Activated T-helper 1 cell treated with anti-CD3 and anti-CD28 coated beads, Interleukin-12 subunit alpha, Interleukin-12 subunit beta, Interleukin-2, Interleukin-4 antibody, amounts not matched to agents 30 ng/mL and 10 ng/mL and 1 ng/mL, durations not matched to agents 14 hours and 24 hours and 36 hours (primary cell): Measurements from ENCODE around the gene CUX1. TPM values are rescaled to one million over a fixed set of nuclear protein-coding genes. Genes with fewer than 3 reads are reported as not detected.

Source experiments
- DNase-seq: peaks from one replicate; pipeline ENCODE4 v3.0.0; 2021; ENCODE audit warnings: low spot score
- H3K27ac Mint-ChIP-seq: one replicate; pipeline ENCODE4 v1.8.0; 2021; ENCODE audit warnings: mild to moderate bottlenecking, mixed read lengths
- H3K27me3 Mint-ChIP-seq: one replicate; pipeline ENCODE4 v1.8.0; 2022; ENCODE audit warnings: mild to moderate bottlenecking, moderate library complexity, mixed read lengths; ENCODE audit not compliant: insufficient read depth
- H3K36me3 Mint-ChIP-seq: one replicate; pipeline ENCODE4 v1.8.0; 2021; ENCODE audit warnings: low read depth, mixed read lengths
- H3K4me1 Mint-ChIP-seq: one replicate; pipeline ENCODE4 v1.8.0; 2021; ENCODE audit warnings: low read depth, mixed read lengths
- H3K4me3 Mint-ChIP-seq: one replicate; pipeline ENCODE4 v1.8.0; 2021; ENCODE audit warnings: mild to moderate bottlenecking, moderate library complexity, mixed read lengths
- H3K9me3 Mint-ChIP-seq: one replicate; pipeline ENCODE4 v1.8.0; 2021; ENCODE audit warnings: mixed read lengths
- intact Hi-C: fragments of 100-400 bp; cut with micrococcal nuclease; formaldehyde crosslinking; loops from one replicate; pipeline ENCODE4 v1.15.1; 2024
- total RNA-seq: library from RNA; stranded (reverse); gene quantifications from 2 replicates; pipeline ENCODE4 v1.2.3, GENCODE V29; 2022

Gene CUX1
- total RNA-seq, 1 donor from 2014 or later = 26.9 TPM

DNA sequence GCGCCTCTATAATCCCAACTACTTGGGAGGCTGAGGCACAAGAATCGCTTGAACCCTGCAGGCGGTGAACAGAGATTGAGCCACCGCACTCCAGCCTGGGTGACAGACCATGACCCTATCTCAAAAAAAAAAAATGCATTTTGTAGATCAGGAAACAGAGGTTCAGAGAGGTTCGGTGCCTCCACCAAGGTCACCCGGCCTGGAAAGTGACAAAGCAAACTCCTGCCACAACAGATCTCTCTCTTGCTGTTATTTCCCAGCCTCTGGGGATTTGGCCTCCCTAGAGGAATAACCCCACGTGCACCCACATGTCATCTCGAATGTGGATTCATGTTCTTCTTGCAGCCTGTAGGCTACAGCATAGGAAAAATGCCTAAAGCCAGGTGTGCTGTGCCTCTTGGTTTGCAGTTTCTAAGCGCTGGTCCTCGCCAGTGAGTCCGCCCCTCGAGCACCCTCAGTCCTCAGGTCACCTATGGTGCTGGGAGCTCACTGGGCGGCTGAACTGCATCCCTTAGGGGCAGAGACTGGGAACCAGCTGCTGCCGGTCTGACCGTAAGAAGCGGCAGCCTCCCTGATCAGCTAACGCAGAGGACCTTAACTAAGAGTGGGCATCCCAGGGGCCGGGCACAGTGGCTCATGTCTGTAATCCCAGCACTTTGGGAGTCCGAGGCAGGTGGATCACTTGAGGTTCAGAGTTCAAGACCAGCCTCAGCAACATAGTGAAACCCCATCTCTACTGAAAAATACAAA lies 417.6 kb downstream of the CUX1 start:
- Mint-ChIP-seq H3K4me3 (no peak overlapping the region), H3K27ac (no peak overlapping the region), H3K4me1 (no peaks in the 10 kb centered on the region), H3K9me3 (no peaks in the 10 kb centered on the region), H3K27me3 (no peaks in the 10 kb centered on the region), H3K36me3 (no peaks in the 10 kb centered on the region)
- no peak for DNase-seq
- intact Hi-C loops = no loop called here

- Mint-ChIP-seq H3K4me3 (no peak overlapping the region), H3K9me3 (no peaks in the 10 kb centered on the region), H3K27me3 (no peaks in the 10 kb centered on the region), H3K27ac (no peak overlapping the region), H3K4me1 (no peaks in the 10 kb centered on the region), H3K36me3 (no peaks in the 10 kb centered on the region)
- intact Hi-C loops = loop anchor here (1.0 to 2.0 kb wide), 5 partner anchors 421 to 694 kb away; no protein-coding TSS in a partner anchor
- no peak for DNase-seq
Observed at GRCh38 chr7:102236102-102236501, 418.7 kb downstream of the CUX1 start.

- no peaks in the 10 kb centered on the region for H3K36me3 Mint-ChIP-seq
- DNase-seq = peak; percentile 22
- H3K4me3 Mint-ChIP-seq = no peak overlapping the region
- H3K27ac Mint-ChIP-seq = no peak overlapping the region
- intact Hi-C loops = loop anchor here (1.0 to 2.0 kb wide), 5 partner anchors 422 to 694 kb away; no protein-coding TSS in a partner anchor
- H3K27me3 Mint-ChIP-seq = no peaks in the 10 kb centered on the region
- H3K4me1 Mint-ChIP-seq = no peaks in the 10 kb centered on the region
- no peaks in the 10 kb centered on the region for H3K9me3 Mint-ChIP-seq
Observed at GRCh38 chr7:102236592-102237287, 419.3 kb downstream of the CUX1 start.

DNA sequence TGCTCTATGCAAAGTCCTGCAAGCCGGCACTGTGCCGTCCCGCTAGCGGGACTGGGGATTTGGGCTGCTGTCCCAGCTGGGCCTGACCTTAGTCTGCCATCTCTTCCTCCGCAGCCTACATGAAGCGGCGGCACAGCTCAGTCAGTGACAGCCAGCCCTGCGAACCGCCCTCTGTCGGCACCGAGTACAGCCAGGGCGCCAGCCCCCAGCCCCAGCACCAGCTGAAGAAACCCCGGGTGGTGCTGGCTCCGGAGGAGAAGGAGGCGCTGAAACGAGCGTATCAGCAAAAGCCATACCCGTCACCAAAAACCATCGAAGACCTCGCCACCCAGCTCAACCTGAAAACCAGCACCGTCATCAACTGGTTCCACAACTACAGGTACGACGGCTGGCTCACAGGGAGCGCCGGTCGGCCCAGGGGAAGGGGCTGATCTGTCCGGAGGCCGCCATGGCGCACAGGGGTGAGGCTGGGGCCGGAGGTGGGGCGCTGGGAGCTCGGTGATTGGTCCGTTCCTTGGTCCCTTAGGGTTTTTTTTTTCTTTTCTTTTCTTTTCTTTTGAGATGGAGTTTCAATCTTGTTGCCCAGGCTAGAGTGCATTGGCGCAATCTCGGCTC lies 421.9 kb downstream of the CUX1 start:
- Mint-ChIP-seq H3K4me3 (no peak overlapping the region), H3K4me1 (no peaks in the 10 kb centered on the region), H3K9me3 (no peaks in the 10 kb centered on the region), H3K27me3 (no peaks in the 10 kb centered on the region), H3K27ac (no peak overlapping the region), H3K36me3 (no peaks in the 10 kb centered on the region)
- intact Hi-C loops = no loop called here
- DNase-seq = no peak

DNA sequence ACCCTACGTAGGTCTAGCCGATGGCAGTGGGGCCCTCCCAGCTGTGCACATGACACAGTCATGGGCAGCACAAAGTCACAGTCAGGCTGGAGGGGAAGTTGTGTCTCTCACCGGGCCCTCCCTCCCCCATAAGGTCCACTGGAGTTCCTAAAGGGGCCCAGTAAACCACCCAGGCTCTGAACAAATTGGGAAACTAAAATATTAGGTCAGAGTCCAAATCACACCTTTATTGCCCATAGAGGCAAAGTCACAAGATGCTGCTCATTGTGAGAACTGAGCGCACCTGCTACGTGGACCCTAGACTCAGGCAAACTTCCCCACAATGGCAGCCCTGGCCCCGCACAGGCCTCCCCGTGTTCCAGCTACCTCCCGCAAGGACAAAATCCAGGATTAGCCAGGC lies 424.0 kb downstream of the CUX1 start:
- no peak overlapping the region for H3K4me3 Mint-ChIP-seq
- H3K27ac Mint-ChIP-seq = no peak overlapping the region
- H3K4me1 Mint-ChIP-seq = no peaks in the 10 kb centered on the region
- intact Hi-C loops = no loop called here
- H3K27me3 Mint-ChIP-seq = no peaks in the 10 kb centered on the region
- no peaks in the 10 kb centered on the region for H3K9me3 Mint-ChIP-seq
- H3K36me3 Mint-ChIP-seq = no peaks in the 10 kb centered on the region
- no peak for DNase-seq

GRCh38 chr7:102244601-102245000 lies 427.2 kb downstream of the CUX1 start:
- DNase-seq = no peak
- intact Hi-C loops = no loop called here
- Mint-ChIP-seq H3K4me1 (no peaks in the 10 kb centered on the region), H3K27ac (no peak overlapping the region), H3K27me3 (no peaks in the 10 kb centered on the region), H3K9me3 (no peaks in the 10 kb centered on the region), H3K4me3 (no peak overlapping the region), H3K36me3 (no peaks in the 10 kb centered on the region)

- no peaks in the 10 kb centered on the region for H3K4me1 Mint-ChIP-seq
- no peak overlapping the region for H3K4me3 Mint-ChIP-seq
- no peaks in the 10 kb centered on the region for H3K9me3 Mint-ChIP-seq
- H3K36me3 Mint-ChIP-seq = peaks cover 4% of the 10 kb centered on the region
- intact Hi-C loops = loop anchor here (2.0 kb wide), 1 partner anchor 21 kb away; no protein-coding TSS in a partner anchor
- H3K27me3 Mint-ChIP-seq = no peaks in the 10 kb centered on the region
- no peak for DNase-seq
- H3K27ac Mint-ChIP-seq = no peak overlapping the region
Observed at GRCh38 chr7:102248081-102248455, 430.6 kb downstream of the CUX1 start.

DNA sequence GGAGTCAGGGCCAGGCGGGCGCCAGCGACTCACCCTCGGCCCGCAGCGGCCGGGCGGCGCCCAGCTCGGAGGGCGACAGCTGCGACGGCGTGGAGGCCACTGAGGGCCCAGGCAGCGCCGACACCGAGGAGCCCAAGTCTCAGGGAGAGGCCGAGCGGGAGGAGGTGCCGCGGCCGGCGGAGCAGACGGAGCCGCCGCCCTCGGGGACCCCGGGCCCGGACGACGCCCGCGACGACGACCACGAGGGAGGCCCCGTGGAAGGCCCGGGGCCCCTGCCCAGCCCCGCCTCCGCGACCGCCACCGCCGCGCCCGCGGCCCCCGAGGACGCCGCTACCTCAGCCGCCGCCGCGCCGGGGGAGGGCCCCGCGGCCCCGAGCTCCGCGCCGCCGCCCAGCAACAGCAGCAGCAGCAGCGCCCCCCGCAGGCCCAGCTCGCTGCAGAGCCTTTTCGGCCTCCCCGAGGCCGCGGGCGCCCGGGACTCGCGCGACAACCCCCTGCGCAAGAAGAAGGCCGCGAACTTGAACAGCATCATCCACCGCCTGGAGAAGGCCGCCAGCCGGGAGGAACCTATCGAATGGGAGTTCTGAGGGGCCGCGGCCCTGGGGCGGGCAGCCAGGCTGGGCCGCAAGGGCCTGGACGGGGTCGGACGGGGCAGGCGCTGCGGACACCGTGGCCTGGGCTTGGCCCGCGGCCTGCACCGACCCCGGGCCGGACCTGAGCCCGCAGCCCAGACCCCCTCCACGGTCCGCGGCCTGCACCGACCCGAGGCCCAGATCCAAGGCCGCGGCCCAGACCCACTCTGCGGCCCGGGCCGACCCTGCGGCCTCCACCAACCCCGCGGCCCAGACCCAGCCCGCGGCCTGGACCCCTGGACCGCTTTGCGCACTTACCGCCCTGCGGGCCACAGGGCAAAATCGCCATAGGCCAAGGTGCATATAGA lies 431.3 kb downstream of the CUX1 start:
- intact Hi-C loops = loop anchor here (2.0 kb wide), 1 partner anchor 20 kb away; no protein-coding TSS in a partner anchor
- no peaks in the 10 kb centered on the region for H3K27me3 Mint-ChIP-seq
- DNase-seq = no peak
- H3K4me3 Mint-ChIP-seq = no peak overlapping the region
- no peak overlapping the region for H3K27ac Mint-ChIP-seq
- H3K36me3 Mint-ChIP-seq = peaks cover 4% of the 10 kb centered on the region
- no peaks in the 10 kb centered on the region for H3K9me3 Mint-ChIP-seq
- H3K4me1 Mint-ChIP-seq = no peaks in the 10 kb centered on the region

GRCh38 chr7:102251531-102252365 lies 434.3 kb downstream of the CUX1 start:
- no peak overlapping the region for H3K27ac Mint-ChIP-seq
- no peak for DNase-seq

GRCh38 chr7:102252366-102252982 lies 435.0 kb downstream of the CUX1 start:
- H3K36me3 Mint-ChIP-seq = peaks cover 4% of the 10 kb centered on the region
- DNase-seq = no peak
- intact Hi-C loops = no loop called here
- no peaks in the 10 kb centered on the region for H3K4me1 Mint-ChIP-seq
- H3K4me3 Mint-ChIP-seq = no peak overlapping the region
- no peaks in the 10 kb centered on the region for H3K9me3 Mint-ChIP-seq
- no peak overlapping the region for H3K27ac Mint-ChIP-seq
- no peaks in the 10 kb centered on the region for H3K27me3 Mint-ChIP-seq

More at GRCh38 chr7:102251531-102252365, 434.3 kb downstream of the CUX1 start:
- intact Hi-C loops = no loop called here
- Mint-ChIP-seq H3K36me3 (peaks cover 4% of the 10 kb centered on the region), H3K9me3 (no peaks in the 10 kb centered on the region), H3K4me1 (no peaks in the 10 kb centered on the region), H3K4me3 (no peak overlapping the region), H3K27me3 (no peaks in the 10 kb centered on the region)

GRCh38 chr7:102253066-102253972 lies 435.9 kb downstream of the CUX1 start:
- Mint-ChIP-seq H3K36me3 (peaks cover 4% of the 10 kb centered on the region), H3K9me3 (no peaks in the 10 kb centered on the region), H3K27ac (no peak overlapping the region), H3K4me3 (no peak overlapping the region), H3K4me1 (no peaks in the 10 kb centered on the region), H3K27me3 (no peaks in the 10 kb centered on the region)
- no peak for DNase-seq
- intact Hi-C loops = no loop called here
